GM19397 (cell line): ENCODE results near the gene BRF1.
"Not testable (repeated sequence)": the region's sequence is repeated elsewhere in the genome, so short reads cannot be mapped to it uniquely, and the experiment has no call there.

Experiments used
- ATAC-seq: cut with Tn5 transposase; IDR thresholded peaks from one replicate; pipeline ENCODE4 v1.9.1; 2021; ENCODE audit warnings: mild to moderate bottlenecking, moderate library complexity; ENCODE audit not compliant: unreplicated experiment

Gene BRF1

GRCh38 chr14:105294142-105294597 is 6.6 kb downstream of the BRF1 start:
- ATAC-seq, result peak; percentile 51

- ATAC-seq, result peak; percentile 16
These were observed 7.7 kb downstream of the BRF1 start for GRCh38 chr14:105292826-105293711.

GRCh38 chr14:105290621-105291346 is 10.0 kb downstream of the BRF1 start:
- ATAC-seq, result no peak

GRCh38 chr14:105288936-105289335 is 11.9 kb downstream of the BRF1 start:
- ATAC-seq, result not testable (repeated sequence)

- ATAC-seq, result no peak
These were observed 13.3 kb downstream of the BRF1 start for GRCh38 chr14:105287249-105288102.

- no peak for ATAC-seq
These were observed 14.0 kb downstream of the BRF1 start for GRCh38 chr14:105286759-105287144.

- no peak for ATAC-seq
These were observed 15.6 kb downstream of the BRF1 start for GRCh38 chr14:105285174-105285573.

GRCh38 chr14:105283899-105284298 is 16.9 kb downstream of the BRF1 start:
- ATAC-seq, result no peak

- no peak for ATAC-seq
These were observed 17.8 kb downstream of the BRF1 start for GRCh38 chr14:105283028-105283427.

- ATAC-seq, result no peak
These were observed 18.6 kb downstream of the BRF1 start for GRCh38 chr14:105282098-105282725.

GRCh38 chr14:105281371-105282097 is 19.3 kb downstream of the BRF1 start:
- no peak for ATAC-seq

GRCh38 chr14:105280525-105280924 is 20.3 kb downstream of the BRF1 start:
- no peak for ATAC-seq

GRCh38 chr14:105279642-105280361 is 21.0 kb downstream of the BRF1 start:
- no peak for ATAC-seq

- not testable (repeated sequence) for ATAC-seq
These were observed 23.4 kb downstream of the BRF1 start for GRCh38 chr14:105277448-105277847.

GRCh38 chr14:105275267-105275946 is 25.4 kb downstream of the BRF1 start:
- ATAC-seq, result no peak

- no peak for ATAC-seq
These were observed 26.2 kb downstream of the BRF1 start for GRCh38 chr14:105274637-105275036.

GRCh38 chr14:105273062-105273461 is 27.7 kb downstream of the BRF1 start:
- no peak for ATAC-seq

GRCh38 chr14:105272623-105273022 is 28.2 kb downstream of the BRF1 start:
- ATAC-seq, result no peak
